Upper lobe of left lung (tissue), 6 donors: ENCODE measurements around the gene EEF1AKMT3. TPM values are rescaled to one million over a fixed set of nuclear protein-coding genes. Genes with fewer than 3 reads are reported as not detected.
A peak's percentile ranks its signal among the peaks of the same experiment; 100 is the strongest.
"Not testable (repeated sequence)": the region's sequence is repeated elsewhere in the genome, so short reads cannot be mapped to it uniquely, and the experiment has no call there.

Experiments
- ATAC-seq, 2 donors: fragments of 200-7000 bp; cut with Tn5 transposase; one replicate each; pipeline ENCODE4 v1.9.1; 2022; ENCODE audit warnings: mild to moderate bottlenecking in 2 of 2, moderate library complexity in 2 of 2; ENCODE audit not compliant: low FRiP score in 2 of 2
- DNase-seq, 2 donors: peaks; one replicate each; pipeline ENCODE4 v3.0.0-alpha.2; 2019 to 2020
- H3K27ac ChIP-seq, 4 donors: fragments of 200-600 bp; sonication (generic); one replicate each; pipeline ENCODE4 v1.5.1; 2016 to 2019
- H3K27me3 ChIP-seq, 4 donors: fragments of 200-600 bp; sonication (generic); one replicate each; pipeline ENCODE4 v1.5.1; 2017 to 2019
- H3K36me3 ChIP-seq, 4 donors: fragments of 200-600 bp; sonication (generic); one replicate each; pipeline ENCODE4 v1.5.1; 2016 to 2019
- H3K4me1 ChIP-seq, 4 donors: fragments of 200-600 bp; sonication (generic); one replicate each; pipeline ENCODE4 v1.5.1; 2018 to 2019
- H3K4me3 ChIP-seq, 4 donors: fragments of 200-600 bp; sonication (generic); one replicate each; pipeline ENCODE4 v1.5.1; 2017 to 2019; ENCODE audit warnings: mild to moderate bottlenecking in 2 of 4, moderate library complexity in 1 of 4
- H3K9me3 ChIP-seq, 4 donors: fragments of 200-600 bp; sonication (generic); one replicate each; pipeline ENCODE4 v1.5.1; 2018 to 2019
- EP300 ChIP-seq, 4 donors: sonication (generic); formaldehyde crosslinking; IDR thresholded peaks; one replicate each; pipeline ENCODE4 v1.5.1; 2017; ENCODE audit warnings: antibody characterized with exemption in 4 of 4, control low read depth in 2 of 4
- POLR2A ChIP-seq, 4 donors: fragments of 450-650 bp; IDR thresholded peaks; one replicate each; pipeline ENCODE4 v1.5.1; 2016 to 2017; ENCODE audit warnings: antibody characterized with exemption in 4 of 4, mild to moderate bottlenecking in 2 of 4
- POLR2AphosphoS5 ChIP-seq, 2 donors: sonication (generic); formaldehyde crosslinking; IDR thresholded peaks; one replicate each; pipeline ENCODE4 v1.5.1; 2017; ENCODE audit warnings: antibody characterized with exemption in 2 of 2
- WGBS, 2 donors: methylation state at CpG; one replicate each; pipeline ENCODE4 v1.1.5; 2017 to 2018; 5-methylcytosine and 5-hydroxymethylcytosine counted together
- total RNA-seq, 6 donors: library from RNA; depleted of rRNA in 4 of 6; stranded (reverse); fragments of >200 nt in 4 of 6; gene quantifications; one replicate each; pipeline versions ENCODE4 v1.1.0 to v1.2.1, GENCODE V29; 2016 to 2021
- TF ChIP-seq, protein P1 (sequence below), 6 experiments: fragments of 450-650 bp in 4 of 6; fragments of 200-600 bp in 2 of 6; sonication (generic) in 2 of 6; IDR thresholded peaks; one replicate each; pipeline ENCODE4 v1.5.1; 2016 to 2019; ENCODE audit warnings: antibody characterized with exemption in 6 of 6
- donor health status: DM: no; HTN: no; CAD: no; lungs with moderate emphysema.
- donor health status: DM: no; HTN: yes; CAD: no; lungs with severe emphysema.

The EEF1AKMT3 gene
- total RNA-seq, 6 donors from 2014 or later, result 4.2 to 18.3 (median 6.4) TPM

GRCh38 chr12:57771236-57771872 lies 1.1 kb upstream of the EEF1AKMT3 start:
- 2 to 4% methylated on average over 16 of the region's 16 CpGs for WGBS, 2 donors
- TF ChIP-seq EP300 (IDR thresholded peaks at IDR 0.05) (no peak), POLR2A (IDR thresholded peaks at IDR 0.05) (no peak)
- Histone ChIP-seq H3K27ac (peak overlapping the region; percentile 81 to 95 (median 92)), H3K36me3 (peaks cover 0 to 29% (median 9%) of the 10 kb centered on the region in 4 donors), H3K9me3 (no peaks in the 10 kb centered on the region), H3K4me3 (peak overlapping the region; percentile 72 to 92 (median 85)), H3K4me1 (peaks cover 24 to 42% (median 28%) of the 10 kb centered on the region in 4 donors), H3K27me3 (peaks cover 0 to 4% (median 2%) of the 10 kb centered on the region in 4 donors)
- DNase-seq, result peak in 1 of 2 donors; percentile 85
- ATAC-seq, result peak; percentile 80 to 91

DNA sequence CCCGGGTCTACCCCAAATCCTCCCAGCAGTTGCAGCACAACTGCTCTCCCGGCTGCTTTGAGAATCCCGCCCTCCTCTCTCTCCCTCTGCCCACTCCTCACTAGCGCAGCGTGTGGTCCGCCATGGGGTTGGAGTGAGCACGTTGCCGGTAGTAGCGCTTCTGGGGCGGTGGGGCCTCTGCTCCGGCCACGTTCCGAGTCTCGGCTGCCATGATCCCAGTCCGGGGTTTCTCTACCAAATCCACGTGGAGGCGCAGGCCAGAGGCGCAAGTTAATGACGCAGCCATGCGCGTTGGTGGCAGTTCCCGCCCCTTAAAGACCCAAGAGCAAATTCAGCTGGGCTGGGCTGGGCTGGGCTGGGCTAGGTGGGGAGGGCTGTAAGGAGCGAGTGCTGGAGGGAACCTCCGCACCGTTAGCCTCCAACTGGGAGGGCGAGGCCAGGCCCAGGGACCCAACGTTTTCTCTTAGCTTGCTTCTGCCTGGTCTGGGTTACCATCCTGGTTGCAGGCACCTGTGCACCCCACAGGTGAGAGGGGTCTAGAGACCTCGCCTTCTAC lies 463 bp upstream of the EEF1AKMT3 start, which contains the start of gene METTL1:
TSS of gene METTL1 (minus strand) at position 233 of the 556 bp plus-strand sequence. CDS start at position 211, 22 bp downstream.
- 0% methylated on average over 13 to 28 of the region's 28 CpGs for WGBS, 2 donors
- Histone ChIP-seq H3K9me3 (no peaks in the 10 kb centered on the region), H3K27me3 (no peaks in the 10 kb centered on the region), H3K36me3 (peaks cover 0 to 29% (median 9%) of the 10 kb centered on the region in 4 donors), H3K4me3 (peak within 1 kb of the TSS; percentile 72 to 92 (median 85)), H3K4me1 (peaks cover 18 to 36% (median 22%) of the 10 kb centered on the region in 4 donors), H3K27ac (peak within 1 kb of the TSS; percentile 81 to 95 (median 92))
- DNase-seq (peak; percentile 94 to 96), ATAC-seq (peak; percentile 96 to 97)
- TF ChIP-seq EP300 (IDR thresholded peaks at IDR 0.05), result peak in 1 of 4 donors; percentile 19
- peak in 3 of 4 donors; percentile 41 to 72 (median 70) for TF ChIP-seq POLR2A (IDR thresholded peaks at IDR 0.05)
- TF ChIP-seq, protein P1, sequence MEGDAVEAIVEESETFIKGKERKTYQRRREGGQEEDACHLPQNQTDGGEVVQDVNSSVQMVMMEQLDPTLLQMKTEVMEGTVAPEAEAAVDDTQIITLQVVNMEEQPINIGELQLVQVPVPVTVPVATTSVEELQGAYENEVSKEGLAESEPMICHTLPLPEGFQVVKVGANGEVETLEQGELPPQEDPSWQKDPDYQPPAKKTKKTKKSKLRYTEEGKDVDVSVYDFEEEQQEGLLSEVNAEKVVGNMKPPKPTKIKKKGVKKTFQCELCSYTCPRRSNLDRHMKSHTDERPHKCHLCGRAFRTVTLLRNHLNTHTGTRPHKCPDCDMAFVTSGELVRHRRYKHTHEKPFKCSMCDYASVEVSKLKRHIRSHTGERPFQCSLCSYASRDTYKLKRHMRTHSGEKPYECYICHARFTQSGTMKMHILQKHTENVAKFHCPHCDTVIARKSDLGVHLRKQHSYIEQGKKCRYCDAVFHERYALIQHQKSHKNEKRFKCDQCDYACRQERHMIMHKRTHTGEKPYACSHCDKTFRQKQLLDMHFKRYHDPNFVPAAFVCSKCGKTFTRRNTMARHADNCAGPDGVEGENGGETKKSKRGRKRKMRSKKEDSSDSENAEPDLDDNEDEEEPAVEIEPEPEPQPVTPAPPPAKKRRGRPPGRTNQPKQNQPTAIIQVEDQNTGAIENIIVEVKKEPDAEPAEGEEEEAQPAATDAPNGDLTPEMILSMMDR (IDR thresholded peaks at IDR 0.05), result no peak
- peak; percentile 68 to 84 for TF ChIP-seq POLR2AphosphoS5 (IDR thresholded peaks at IDR 0.05)

GRCh38 chr12:57774634-57775033 lies 2.2 kb downstream of the EEF1AKMT3 start:
- not testable (repeated sequence) for H3K27me3 ChIP-seq, H3K4me3 ChIP-seq, H3K27ac ChIP-seq, H3K9me3 ChIP-seq, ATAC-seq
- 96 to 97% methylated on average over 11 of the region's 11 CpGs for WGBS, 2 donors
- peak in 1 of 2 donors; percentile 43 for DNase-seq
- peaks cover 0 to 19% (median 3%) of the 10 kb centered on the region in 4 donors for H3K36me3 ChIP-seq
- H3K4me1 ChIP-seq, result peaks cover 14 to 30% (median 19%) of the 10 kb centered on the region in 4 donors

- DNase-seq (no peak), ATAC-seq (no peak)
- 78 to 97% methylated on average over 3 of the region's 3 CpGs for WGBS, 2 donors
- Histone ChIP-seq H3K9me3 (no peaks in the 10 kb centered on the region), H3K4me3 (no peak overlapping the region), H3K4me1 (peaks cover 14 to 34% (median 19%) of the 10 kb centered on the region in 4 donors), H3K27me3 (no peaks in the 10 kb centered on the region), H3K27ac (no peak overlapping the region), H3K36me3 (peaks cover 0 to 16% (median 3%) of the 10 kb centered on the region in 4 donors)
- TF ChIP-seq, protein P1 (IDR thresholded peaks at IDR 0.05), result no peak
- no peak for TF ChIP-seq POLR2AphosphoS5 (IDR thresholded peaks at IDR 0.05)
- TF ChIP-seq EP300 (IDR thresholded peaks at IDR 0.05), result no peak
- no peak for TF ChIP-seq POLR2A (IDR thresholded peaks at IDR 0.05)
Observed at GRCh38 chr12:57775044-57775443, 2.6 kb downstream of the EEF1AKMT3 start.

DNA sequence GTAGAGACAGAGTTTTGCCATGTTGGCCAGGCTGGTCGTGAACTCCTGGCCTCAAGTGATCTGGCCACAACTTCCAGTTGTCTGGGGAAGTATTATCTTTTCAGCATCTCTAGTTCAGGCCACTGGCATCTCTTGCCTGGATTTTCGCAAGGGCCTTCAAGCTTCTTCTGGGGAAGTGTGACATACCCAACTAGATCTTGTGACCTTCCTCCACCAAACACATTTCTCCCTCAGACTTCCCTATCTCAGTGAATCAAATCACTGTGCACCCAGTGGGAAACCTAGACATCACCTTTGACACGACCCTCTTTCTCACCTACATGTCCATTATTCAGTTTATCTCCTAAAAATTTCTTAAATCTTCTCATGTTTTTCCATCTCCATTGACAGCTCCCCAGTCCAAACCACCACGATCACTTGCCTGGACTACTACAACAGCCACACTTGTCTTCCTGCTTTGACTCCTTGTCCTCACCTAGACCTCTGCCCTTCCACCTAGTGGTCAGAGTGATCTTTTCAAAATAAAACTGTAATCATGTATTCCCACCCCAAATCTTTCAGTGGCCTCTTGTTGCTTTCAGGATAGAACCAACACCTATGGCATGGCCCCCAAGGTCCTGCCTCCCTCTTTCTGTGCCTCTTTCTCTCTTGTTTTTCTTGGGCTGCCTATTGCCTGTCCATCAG lies 3.3 kb downstream of the EEF1AKMT3 start:
- Histone ChIP-seq H3K27me3 (no peaks in the 10 kb centered on the region), H3K36me3 (peaks cover 0 to 16% (median 4%) of the 10 kb centered on the region in 4 donors), H3K4me3 (no peak overlapping the region), H3K4me1 (peaks cover 16 to 29% (median 19%) of the 10 kb centered on the region in 4 donors), H3K27ac (no peak overlapping the region), H3K9me3 (no peaks in the 10 kb centered on the region)
- ATAC-seq, result no peak
- no peak for TF ChIP-seq EP300 (IDR thresholded peaks at IDR 0.05)
- no peak for TF ChIP-seq POLR2AphosphoS5 (IDR thresholded peaks at IDR 0.05)
- no peak for TF ChIP-seq POLR2A (IDR thresholded peaks at IDR 0.05)
- TF ChIP-seq, protein P1 (IDR thresholded peaks at IDR 0.05), result no peak
- WGBS, 2 donors, result 74 to 79% methylated on average over 4 of the region's 4 CpGs
- DNase-seq, result no peak
